ENCODE results near the gene MYBL2.

Gene MYBL2

DNA sequence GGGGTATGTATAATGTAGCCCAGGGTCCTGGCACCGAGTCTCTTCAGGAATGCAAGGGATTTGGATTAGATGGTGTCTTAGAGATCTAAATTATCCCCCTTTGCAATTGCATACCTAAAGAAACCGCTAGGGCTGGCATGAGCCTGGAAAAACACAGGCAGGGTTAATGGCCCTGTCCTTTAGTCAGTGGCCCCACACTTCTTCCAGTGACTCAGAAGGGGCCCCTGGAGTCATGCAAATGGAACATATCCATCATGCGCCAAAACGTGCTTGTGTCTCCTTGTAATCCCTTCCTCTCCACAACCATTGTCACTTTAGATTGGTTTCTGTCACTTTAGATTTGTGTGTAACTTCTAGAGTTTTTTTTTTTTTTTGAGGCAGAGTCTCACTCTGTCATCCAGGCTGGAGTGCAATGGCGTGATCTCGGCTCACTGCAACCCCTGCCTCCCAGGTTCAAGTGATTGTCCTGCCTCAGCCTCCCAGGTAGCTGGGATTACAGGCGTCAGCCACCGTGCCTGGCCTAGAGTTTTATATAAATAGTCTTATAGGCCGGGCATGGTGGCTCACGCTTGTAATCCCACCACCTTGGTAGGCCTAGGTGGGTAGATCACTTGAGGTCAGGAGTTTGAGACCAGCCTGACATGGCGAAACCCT, 8.7 kb upstream of the MYBL2 start:
- Histone ChIP-seq H3K4me2 (ENCODE audit: low read length) (peak overlapping the region; percentile 88), H3K9me3 (ENCODE audit: control insufficient read depth, low read length) (no peaks in the 10 kb centered on the region), H3K4me3 (ENCODE audit: low read depth, low read length) (peak overlapping the region; percentile 91), H3K36me3 (ENCODE audit: control insufficient read depth, insufficient read depth, low read length) (no peaks in the 10 kb centered on the region), H2AFZ (peak overlapping the region; percentile 95), H3K27me3 (ENCODE audit: control insufficient read depth, insufficient read depth, low read length) (no peaks in the 10 kb centered on the region), H3K9ac (no peak overlapping the region), H3K27ac (no peak overlapping the region), H3K4me1 (no peaks in the 10 kb centered on the region), H3K79me2 (no peaks in the 10 kb centered on the region)
- TF ChIP-seq, protein P1, sequence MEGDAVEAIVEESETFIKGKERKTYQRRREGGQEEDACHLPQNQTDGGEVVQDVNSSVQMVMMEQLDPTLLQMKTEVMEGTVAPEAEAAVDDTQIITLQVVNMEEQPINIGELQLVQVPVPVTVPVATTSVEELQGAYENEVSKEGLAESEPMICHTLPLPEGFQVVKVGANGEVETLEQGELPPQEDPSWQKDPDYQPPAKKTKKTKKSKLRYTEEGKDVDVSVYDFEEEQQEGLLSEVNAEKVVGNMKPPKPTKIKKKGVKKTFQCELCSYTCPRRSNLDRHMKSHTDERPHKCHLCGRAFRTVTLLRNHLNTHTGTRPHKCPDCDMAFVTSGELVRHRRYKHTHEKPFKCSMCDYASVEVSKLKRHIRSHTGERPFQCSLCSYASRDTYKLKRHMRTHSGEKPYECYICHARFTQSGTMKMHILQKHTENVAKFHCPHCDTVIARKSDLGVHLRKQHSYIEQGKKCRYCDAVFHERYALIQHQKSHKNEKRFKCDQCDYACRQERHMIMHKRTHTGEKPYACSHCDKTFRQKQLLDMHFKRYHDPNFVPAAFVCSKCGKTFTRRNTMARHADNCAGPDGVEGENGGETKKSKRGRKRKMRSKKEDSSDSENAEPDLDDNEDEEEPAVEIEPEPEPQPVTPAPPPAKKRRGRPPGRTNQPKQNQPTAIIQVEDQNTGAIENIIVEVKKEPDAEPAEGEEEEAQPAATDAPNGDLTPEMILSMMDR (IDR thresholded peaks at IDR 0.05), result no peak

DNA sequence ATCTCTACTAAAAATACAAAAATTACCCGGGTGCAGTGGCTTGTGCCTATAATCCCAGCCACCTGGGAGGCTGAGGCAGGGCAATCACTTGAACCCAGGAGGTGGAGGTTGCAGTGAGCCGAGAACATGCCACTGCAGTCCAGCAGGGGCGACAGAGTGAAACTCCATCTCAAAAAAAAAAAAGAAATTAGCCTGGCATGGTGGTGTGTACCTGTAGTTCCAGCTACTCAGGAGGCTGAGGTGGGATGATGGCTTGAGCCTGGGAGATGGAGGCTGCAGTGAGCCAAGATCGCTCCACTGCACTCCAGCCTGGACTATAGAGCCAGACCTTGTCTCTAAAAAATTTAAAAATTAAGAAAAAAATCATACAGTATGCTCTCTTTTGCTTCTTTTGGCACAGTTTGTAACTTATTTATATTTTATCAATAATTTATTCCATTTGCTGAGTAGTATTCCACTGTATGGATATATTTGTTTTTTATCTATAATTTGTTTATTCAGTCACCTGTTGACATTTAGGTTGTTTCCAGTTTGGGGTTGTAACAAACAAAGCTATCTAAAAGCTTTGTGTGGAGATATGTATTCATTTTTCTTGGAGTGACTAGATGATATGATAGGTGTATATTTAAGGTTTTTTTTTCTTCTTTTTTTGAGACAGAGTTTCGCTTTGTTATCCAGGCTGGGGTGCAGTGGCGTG, 8.0 kb upstream of the MYBL2 start:
- Histone ChIP-seq H3K4me1 (no peaks in the 10 kb centered on the region), H3K36me3 (ENCODE audit: control insufficient read depth, insufficient read depth, low read length) (no peaks in the 10 kb centered on the region), H3K27ac (no peak overlapping the region), H2AFZ (no peak overlapping the region), H3K9me3 (ENCODE audit: control insufficient read depth, low read length) (no peaks in the 10 kb centered on the region), H3K9ac (no peak overlapping the region), H3K27me3 (ENCODE audit: control insufficient read depth, insufficient read depth, low read length) (no peaks in the 10 kb centered on the region), H3K4me3 (ENCODE audit: low read depth, low read length) (no peak overlapping the region), H3K79me2 (no peaks in the 10 kb centered on the region), H3K4me2 (ENCODE audit: low read length) (no peak overlapping the region)
- TF ChIP-seq, protein P1 (IDR thresholded peaks at IDR 0.05), result no peak

GRCh38 chr20:43662943-43663655, 3.8 kb upstream of the MYBL2 start:
- no peaks in the 10 kb centered on the region for H3K27me3 ChIP-seq (ENCODE audit: control insufficient read depth, insufficient read depth, low read length)
- no peak overlapping the region for H3K9ac ChIP-seq
- TF ChIP-seq, protein P1 (IDR thresholded peaks at IDR 0.05), result no peak
- H2AFZ ChIP-seq, result no peak overlapping the region
- H3K9me3 ChIP-seq (ENCODE audit: control insufficient read depth, low read length), result no peaks in the 10 kb centered on the region
- H3K79me2 ChIP-seq, result no peaks in the 10 kb centered on the region
- H3K4me2 ChIP-seq (ENCODE audit: low read length), result no peak overlapping the region
- peaks cover 3% of the 10 kb centered on the region for H3K4me1 ChIP-seq
- no peaks in the 10 kb centered on the region for H3K36me3 ChIP-seq (ENCODE audit: control insufficient read depth, insufficient read depth, low read length)
- no peak overlapping the region for H3K27ac ChIP-seq
- H3K4me3 ChIP-seq (ENCODE audit: low read depth, low read length), result no peak overlapping the region

DNA sequence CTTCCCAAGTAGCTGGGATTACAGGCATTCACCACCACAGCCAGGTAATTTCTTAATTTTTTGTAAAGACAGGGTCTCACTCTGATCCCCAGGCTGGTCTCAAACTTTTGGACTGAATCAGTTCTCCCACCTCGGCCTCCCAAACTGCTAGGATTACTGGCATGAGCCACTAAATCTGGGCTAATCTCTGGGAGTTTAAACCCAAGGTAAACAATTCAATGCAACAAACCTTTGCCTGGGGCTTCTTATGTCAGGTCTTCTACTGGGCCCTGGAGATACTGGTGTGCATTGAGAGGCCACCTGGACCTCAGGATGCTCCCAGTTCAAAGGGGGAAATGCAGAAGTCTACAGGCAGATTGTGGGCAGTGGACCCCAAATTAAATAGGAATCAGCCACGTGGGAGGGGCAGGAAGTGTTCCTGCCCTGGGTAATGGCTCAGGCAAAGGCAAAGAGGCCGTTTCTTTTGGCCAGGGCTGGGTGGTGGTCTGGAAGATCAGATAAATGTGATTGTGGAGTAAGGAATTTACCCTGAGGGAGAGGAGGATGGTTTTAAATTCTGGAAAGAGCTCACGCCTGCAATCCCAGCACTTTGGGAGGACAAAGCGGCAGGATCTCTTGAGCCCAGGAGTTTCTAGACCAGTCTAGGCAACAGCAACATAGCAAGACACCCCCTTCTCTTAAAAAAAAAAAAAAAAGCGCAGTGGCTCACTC, 1.3 kb upstream of the MYBL2 start:
- Histone ChIP-seq H3K36me3 (ENCODE audit: control insufficient read depth, insufficient read depth, low read length) (no peaks in the 10 kb centered on the region), H3K4me2 (ENCODE audit: low read length) (no peak overlapping the region), H3K9ac (no peak overlapping the region), H3K27ac (no peak overlapping the region), H3K4me1 (peaks cover 3% of the 10 kb centered on the region), H3K9me3 (ENCODE audit: control insufficient read depth, low read length) (no peaks in the 10 kb centered on the region), H3K79me2 (no peaks in the 10 kb centered on the region), H3K27me3 (ENCODE audit: control insufficient read depth, insufficient read depth, low read length) (no peaks in the 10 kb centered on the region), H3K4me3 (ENCODE audit: low read depth, low read length) (no peak overlapping the region), H2AFZ (no peak overlapping the region)
- TF ChIP-seq, protein P1 (IDR thresholded peaks at IDR 0.05), result no peak

Measured in parathyroid adenoma (tissue), 2 donors.